ENCODE measurements around the gene PLXNA4.

The PLXNA4 gene

GRCh38 chr7:132116369-132116768 is 459.9 kb downstream of the PLXNA4 start:
- peak; percentile 81 to 97 for DNase-seq
- Histone ChIP-seq H3K4me3 (ENCODE audit: low read depth, low read length) (no peak overlapping the region), H3K14ac (ENCODE audit: low read length) (no peak overlapping the region), H2BK120ac (ENCODE audit: insufficient read depth, low read length, poor library complexity) (no peak overlapping the region), H2AK5ac (ENCODE audit: low read length) (no peak overlapping the region), H3K4me2 (ENCODE audit: low read length) (no peak overlapping the region), H3K79me2 (ENCODE audit: control insufficient read depth, insufficient read depth, low read length, poor library complexity) (no peaks in the 10 kb centered on the region), H3K4ac (ENCODE audit: low read depth, low read length) (no peak overlapping the region), H2AFZ (ENCODE audit: insufficient read depth, low read length, poor library complexity) (no peak overlapping the region), H3K9me3 (ENCODE audit: insufficient read depth, low read depth, low read length) (no peaks in the 10 kb centered on the region), H4K91ac (ENCODE audit: low read depth, low read length) (no peak overlapping the region), H3K9ac (ENCODE audit: low read length) (no peak overlapping the region), H3K27ac (ENCODE audit: low read depth, low read length) (no peak overlapping the region), H3K79me1 (ENCODE audit: low read length) (no peaks in the 10 kb centered on the region), H3K27me3 (ENCODE audit: insufficient read depth, low read length) (no peaks in the 10 kb centered on the region), H2BK12ac (ENCODE audit: low read length) (no peak overlapping the region), H4K12ac (ENCODE audit: low read depth, low read length) (no peak overlapping the region), H3K23ac (ENCODE audit: low read length) (no peak overlapping the region), H3K18ac (ENCODE audit: low read length) (no peak overlapping the region), H2BK5ac (ENCODE audit: low read depth, low read length, poor library complexity) (no peak overlapping the region), H3K4me1 (ENCODE audit: control insufficient read depth in 1 of 2, insufficient read depth in 2 of 2, low read length in 2 of 2) (peaks cover 0 to 9% of the 10 kb centered on the region in 2 experiments), H3K36me3 (ENCODE audit: control insufficient read depth in 1 of 2, insufficient read depth in 2 of 2, low read length in 2 of 2) (no peaks in the 10 kb centered on the region), H4K8ac (ENCODE audit: low read depth, low read length) (no peak overlapping the region)
- WGBS (ENCODE audit: extremely low coverage, insufficient coverage, insufficient read length) = no CpG with 5 or more reads among the region's 3 CpGs

- Histone ChIP-seq H2BK12ac (ENCODE audit: low read length) (no peak overlapping the region), H3K14ac (ENCODE audit: low read length) (no peak overlapping the region), H3K23ac (ENCODE audit: low read length) (no peak overlapping the region), H2BK5ac (ENCODE audit: low read depth, low read length, poor library complexity) (no peak overlapping the region), H3K27ac (ENCODE audit: low read depth, low read length) (no peak overlapping the region), H4K8ac (ENCODE audit: low read depth, low read length) (no peak overlapping the region), H3K4ac (ENCODE audit: low read depth, low read length) (no peak overlapping the region), H3K79me2 (ENCODE audit: control insufficient read depth, insufficient read depth, low read length, poor library complexity) (no peaks in the 10 kb centered on the region), H4K91ac (ENCODE audit: low read depth, low read length) (no peak overlapping the region), H3K36me3 (ENCODE audit: control insufficient read depth in 1 of 2, insufficient read depth in 2 of 2, low read length in 2 of 2) (no peaks in the 10 kb centered on the region), H2AK5ac (ENCODE audit: low read length) (no peak overlapping the region), H3K4me3 (ENCODE audit: low read depth, low read length) (no peak overlapping the region), H4K12ac (ENCODE audit: low read depth, low read length) (no peak overlapping the region), H3K18ac (ENCODE audit: low read length) (no peak overlapping the region), H3K9ac (ENCODE audit: low read length) (no peak overlapping the region), H2BK120ac (ENCODE audit: insufficient read depth, low read length, poor library complexity) (no peak overlapping the region), H3K4me1 (ENCODE audit: control insufficient read depth in 1 of 2, insufficient read depth in 2 of 2, low read length in 2 of 2) (peaks cover 0 to 9% of the 10 kb centered on the region in 2 experiments), H3K9me3 (ENCODE audit: insufficient read depth, low read depth, low read length) (no peaks in the 10 kb centered on the region), H3K4me2 (ENCODE audit: low read length) (no peak overlapping the region), H3K79me1 (ENCODE audit: low read length) (no peaks in the 10 kb centered on the region), H3K27me3 (ENCODE audit: insufficient read depth, low read length) (no peaks in the 10 kb centered on the region), H2AFZ (ENCODE audit: insufficient read depth, low read length, poor library complexity) (no peak overlapping the region)
- WGBS (ENCODE audit: extremely low coverage, insufficient coverage, insufficient read length) = no CpG with 5 or more reads among the region's 2 CpGs
- peak in 1 of 2 donors; percentile 24 for DNase-seq
These were observed 460.5 kb downstream of the PLXNA4 start for GRCh38 chr7:132115758-132116157.

DNA sequence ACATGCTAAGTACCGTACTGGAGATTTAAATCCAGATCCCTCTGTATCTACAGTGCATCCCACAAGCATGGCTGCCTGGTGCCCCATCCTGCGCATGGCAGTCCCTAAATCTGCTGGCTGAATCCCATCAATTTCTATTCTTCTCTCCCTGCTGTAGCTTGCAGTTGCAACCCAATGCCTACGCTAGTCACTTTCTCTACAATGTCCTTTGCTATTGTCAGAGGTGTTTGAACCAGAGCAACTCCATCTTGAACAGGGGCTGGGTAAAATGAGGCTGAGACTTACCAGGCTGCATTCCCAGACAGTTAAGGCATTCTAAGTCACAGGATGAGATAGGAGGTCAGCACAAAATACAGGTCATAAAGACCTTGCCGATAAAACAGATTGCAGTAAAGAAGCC is 461.2 kb downstream of the PLXNA4 start:
- DNase-seq = no peak
- Histone ChIP-seq H4K91ac (ENCODE audit: low read depth, low read length) (no peak overlapping the region), H2BK5ac (ENCODE audit: low read depth, low read length, poor library complexity) (no peak overlapping the region), H3K79me2 (ENCODE audit: control insufficient read depth, insufficient read depth, low read length, poor library complexity) (no peaks in the 10 kb centered on the region), H2BK12ac (ENCODE audit: low read length) (no peak overlapping the region), H3K27me3 (ENCODE audit: insufficient read depth, low read length) (no peaks in the 10 kb centered on the region), H2AFZ (ENCODE audit: insufficient read depth, low read length, poor library complexity) (no peak overlapping the region), H3K14ac (ENCODE audit: low read length) (no peak overlapping the region), H3K9me3 (ENCODE audit: insufficient read depth, low read depth, low read length) (no peaks in the 10 kb centered on the region), H3K4me1 (ENCODE audit: control insufficient read depth in 1 of 2, insufficient read depth in 2 of 2, low read length in 2 of 2) (peaks cover 0 to 9% of the 10 kb centered on the region in 2 experiments), H3K4me2 (ENCODE audit: low read length) (no peak overlapping the region), H3K27ac (ENCODE audit: low read depth, low read length) (no peak overlapping the region), H3K79me1 (ENCODE audit: low read length) (no peaks in the 10 kb centered on the region), H4K8ac (ENCODE audit: low read depth, low read length) (no peak overlapping the region), H3K4ac (ENCODE audit: low read depth, low read length) (no peak overlapping the region), H3K4me3 (ENCODE audit: low read depth, low read length) (no peak overlapping the region), H3K36me3 (ENCODE audit: control insufficient read depth in 1 of 2, insufficient read depth in 2 of 2, low read length in 2 of 2) (no peaks in the 10 kb centered on the region), H2BK120ac (ENCODE audit: insufficient read depth, low read length, poor library complexity) (no peak overlapping the region), H3K9ac (ENCODE audit: low read length) (no peak overlapping the region), H4K12ac (ENCODE audit: low read depth, low read length) (no peak overlapping the region), H2AK5ac (ENCODE audit: low read length) (no peak overlapping the region), H3K23ac (ENCODE audit: low read length) (no peak overlapping the region), H3K18ac (ENCODE audit: low read length) (no peak overlapping the region)
- no CpG with 5 or more reads among the region's 4 CpGs for WGBS (ENCODE audit: extremely low coverage, insufficient coverage, insufficient read length)

DNA sequence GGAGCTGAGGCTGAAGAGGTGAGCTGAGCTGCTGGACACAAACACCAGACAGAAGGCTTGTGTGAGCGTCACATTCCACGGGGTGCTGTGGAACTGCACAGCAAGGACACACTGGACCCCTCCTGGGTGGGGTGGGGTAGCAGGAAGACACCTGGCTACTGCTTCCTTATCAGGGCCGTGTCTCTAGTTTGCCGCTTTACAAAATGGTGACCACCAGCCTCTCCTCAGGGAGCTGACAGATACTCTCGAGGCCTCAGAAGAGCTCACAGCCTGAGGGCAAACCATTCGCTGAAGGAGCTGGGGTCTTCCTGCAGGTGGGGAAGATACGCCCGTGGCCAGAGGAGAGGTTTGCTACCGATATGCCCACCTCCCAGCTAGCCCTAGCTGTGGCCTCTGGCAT is 461.9 kb downstream of the PLXNA4 start:
- H3K27ac ChIP-seq (ENCODE audit: low read depth, low read length) = no peak overlapping the region
- H3K79me1 ChIP-seq (ENCODE audit: low read length) = no peaks in the 10 kb centered on the region
- H3K27me3 ChIP-seq (ENCODE audit: insufficient read depth, low read length) = no peaks in the 10 kb centered on the region
- H3K9me3 ChIP-seq (ENCODE audit: insufficient read depth, low read depth, low read length) = no peaks in the 10 kb centered on the region
- peak overlapping the region; percentile 16 for H2BK12ac ChIP-seq (ENCODE audit: low read length)
- H3K4me2 ChIP-seq (ENCODE audit: low read length) = no peak overlapping the region
- no peak overlapping the region for H2AK5ac ChIP-seq (ENCODE audit: low read length)
- H3K9ac ChIP-seq (ENCODE audit: low read length) = no peak overlapping the region
- H2BK120ac ChIP-seq (ENCODE audit: insufficient read depth, low read length, poor library complexity) = no peak overlapping the region
- H3K4ac ChIP-seq (ENCODE audit: low read depth, low read length) = no peak overlapping the region
- no peak for DNase-seq
- no peak overlapping the region for H3K23ac ChIP-seq (ENCODE audit: low read length)
- whole genome bisulfite sequencing (ENCODE audit: extremely low coverage, insufficient coverage, insufficient read length) = no CpG with 5 or more reads among the region's 9 CpGs
- no peak overlapping the region for H4K8ac ChIP-seq (ENCODE audit: low read depth, low read length)
- no peak overlapping the region for H2AFZ ChIP-seq (ENCODE audit: insufficient read depth, low read length, poor library complexity)
- no peak overlapping the region for H3K4me3 ChIP-seq (ENCODE audit: low read depth, low read length)
- no peak overlapping the region for H3K14ac ChIP-seq (ENCODE audit: low read length)
- no peaks in the 10 kb centered on the region for H3K36me3 ChIP-seq (ENCODE audit: control insufficient read depth in 1 of 2, insufficient read depth in 2 of 2, low read length in 2 of 2)
- H4K91ac ChIP-seq (ENCODE audit: low read depth, low read length) = no peak overlapping the region
- no peaks in the 10 kb centered on the region for H3K79me2 ChIP-seq (ENCODE audit: control insufficient read depth, insufficient read depth, low read length, poor library complexity)
- H3K4me1 ChIP-seq (ENCODE audit: control insufficient read depth in 1 of 2, insufficient read depth in 2 of 2, low read length in 2 of 2) = peaks cover 0 to 9% of the 10 kb centered on the region in 2 experiments
- no peak overlapping the region for H4K12ac ChIP-seq (ENCODE audit: low read depth, low read length)
- no peak overlapping the region for H2BK5ac ChIP-seq (ENCODE audit: low read depth, low read length, poor library complexity)
- H3K18ac ChIP-seq (ENCODE audit: low read length) = no peak overlapping the region

Measured in trophoblast cell (in vitro differentiated cells and primary cell).